ENCODE measurements around the gene DGAT2. TPM values are rescaled to one million over a fixed set of nuclear protein-coding genes. Genes with fewer than 3 reads are reported as not detected.

DGAT2 gene
- total RNA-seq, 4 donors from 2014 or later: 69.8 to 338 (median 184) TPM

DNA sequence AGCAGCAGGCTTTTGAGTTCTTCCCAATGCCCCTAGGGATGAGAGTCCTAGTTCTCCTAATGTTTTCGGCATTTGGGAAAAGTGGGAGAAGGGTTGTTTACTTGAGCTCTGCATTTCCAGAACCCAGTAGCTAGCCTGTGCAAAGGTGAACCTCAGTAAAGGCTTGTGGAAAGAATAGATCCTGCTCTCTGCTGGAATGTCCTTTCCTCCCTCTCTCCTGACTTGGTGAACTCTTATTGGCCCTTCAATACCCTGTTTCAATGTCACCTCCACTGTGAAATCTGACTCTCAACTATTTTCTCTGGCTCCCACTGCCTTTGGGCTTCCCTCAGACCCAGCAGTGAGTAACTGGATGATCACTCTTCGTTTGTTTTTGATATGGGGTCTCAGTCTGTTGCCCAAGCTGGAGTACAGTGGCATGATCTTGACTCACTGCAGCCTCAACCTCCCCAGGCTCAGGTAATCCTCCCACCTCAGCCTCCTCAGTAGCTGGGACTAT is 44.0 kb downstream of the DGAT2 start:
- WGBS: 84% methylated on average over 2 of the region's 2 CpGs
- Histone ChIP-seq H3K4me1 (peaks cover 29% of the 10 kb centered on the region), H3K4me3 (no peak overlapping the region), H3K36me3 (no peaks in the 10 kb centered on the region), H3K9me3 (no peaks in the 10 kb centered on the region), H3K27ac (no peak overlapping the region), H3K27me3 (no peaks in the 10 kb centered on the region)
- TF ChIP-seq EP300 (IDR thresholded peaks at IDR 0.05) (no peak), POLR2AphosphoS5 (IDR thresholded peaks at IDR 0.05) (no peak), POLR2A (IDR thresholded peaks at IDR 0.05) (no peak)
- TF ChIP-seq, protein P1, sequence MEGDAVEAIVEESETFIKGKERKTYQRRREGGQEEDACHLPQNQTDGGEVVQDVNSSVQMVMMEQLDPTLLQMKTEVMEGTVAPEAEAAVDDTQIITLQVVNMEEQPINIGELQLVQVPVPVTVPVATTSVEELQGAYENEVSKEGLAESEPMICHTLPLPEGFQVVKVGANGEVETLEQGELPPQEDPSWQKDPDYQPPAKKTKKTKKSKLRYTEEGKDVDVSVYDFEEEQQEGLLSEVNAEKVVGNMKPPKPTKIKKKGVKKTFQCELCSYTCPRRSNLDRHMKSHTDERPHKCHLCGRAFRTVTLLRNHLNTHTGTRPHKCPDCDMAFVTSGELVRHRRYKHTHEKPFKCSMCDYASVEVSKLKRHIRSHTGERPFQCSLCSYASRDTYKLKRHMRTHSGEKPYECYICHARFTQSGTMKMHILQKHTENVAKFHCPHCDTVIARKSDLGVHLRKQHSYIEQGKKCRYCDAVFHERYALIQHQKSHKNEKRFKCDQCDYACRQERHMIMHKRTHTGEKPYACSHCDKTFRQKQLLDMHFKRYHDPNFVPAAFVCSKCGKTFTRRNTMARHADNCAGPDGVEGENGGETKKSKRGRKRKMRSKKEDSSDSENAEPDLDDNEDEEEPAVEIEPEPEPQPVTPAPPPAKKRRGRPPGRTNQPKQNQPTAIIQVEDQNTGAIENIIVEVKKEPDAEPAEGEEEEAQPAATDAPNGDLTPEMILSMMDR (IDR thresholded peaks at IDR 0.05): no peak
- DNase-seq (ENCODE audit: low spot score in 2 of 2): no peak

- H3K36me3 ChIP-seq: no peaks in the 10 kb centered on the region
- H3K27me3 ChIP-seq: no peaks in the 10 kb centered on the region
- H3K4me3 ChIP-seq: no peak overlapping the region
- H3K27ac ChIP-seq: peak overlapping the region; percentile 27
- no peaks in the 10 kb centered on the region for H3K9me3 ChIP-seq
- WGBS: 53% methylated on average over 2 of the region's 2 CpGs
- TF ChIP-seq POLR2A (IDR thresholded peaks at IDR 0.05): no peak
- TF ChIP-seq, protein P1 (IDR thresholded peaks at IDR 0.05): no peak
- no peak for TF ChIP-seq POLR2AphosphoS5 (IDR thresholded peaks at IDR 0.05)
- no peak for TF ChIP-seq EP300 (IDR thresholded peaks at IDR 0.05)
- H3K4me1 ChIP-seq: peaks cover 32% of the 10 kb centered on the region
- no peak for DNase-seq (ENCODE audit: low spot score in 2 of 2)
Observed at GRCh38 chr11:75813124-75813523, 44.5 kb downstream of the DGAT2 start.

DNA sequence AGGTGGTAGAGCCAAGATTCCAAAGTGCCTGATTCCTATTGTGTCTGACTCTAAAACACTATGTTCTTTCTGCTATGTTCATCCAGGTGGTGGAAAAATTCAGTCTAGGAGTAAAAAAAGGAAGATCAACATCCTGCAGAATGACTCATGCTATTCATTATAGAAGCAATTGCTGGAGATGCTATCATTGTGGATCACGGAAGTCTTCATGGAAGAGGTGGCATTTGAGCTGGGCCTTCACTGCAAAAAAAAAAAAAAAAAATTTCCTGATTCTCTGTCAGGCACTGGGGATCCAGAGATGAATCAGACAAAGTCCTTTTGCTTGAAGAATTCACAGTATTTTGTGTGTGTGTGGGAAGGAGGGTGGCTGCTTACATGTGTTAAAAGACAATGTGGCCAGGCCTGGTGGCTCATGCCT is 45.1 kb downstream of the DGAT2 start:
- TF ChIP-seq POLR2AphosphoS5 (IDR thresholded peaks at IDR 0.05): no peak
- no peak for TF ChIP-seq POLR2A (IDR thresholded peaks at IDR 0.05)
- no peak for TF ChIP-seq EP300 (IDR thresholded peaks at IDR 0.05)
- TF ChIP-seq, protein P1 (IDR thresholded peaks at IDR 0.05): no peak
- no peaks in the 10 kb centered on the region for H3K27me3 ChIP-seq
- no peaks in the 10 kb centered on the region for H3K36me3 ChIP-seq
- H3K9me3 ChIP-seq: no peaks in the 10 kb centered on the region
- no peak overlapping the region for H3K4me3 ChIP-seq
- no peak for DNase-seq (ENCODE audit: low spot score in 2 of 2)
- peaks cover 36% of the 10 kb centered on the region for H3K4me1 ChIP-seq
- 79% methylated on average over 1 of the region's 1 CpG for WGBS
- peak overlapping the region; percentile 92 for H3K27ac ChIP-seq

DNA sequence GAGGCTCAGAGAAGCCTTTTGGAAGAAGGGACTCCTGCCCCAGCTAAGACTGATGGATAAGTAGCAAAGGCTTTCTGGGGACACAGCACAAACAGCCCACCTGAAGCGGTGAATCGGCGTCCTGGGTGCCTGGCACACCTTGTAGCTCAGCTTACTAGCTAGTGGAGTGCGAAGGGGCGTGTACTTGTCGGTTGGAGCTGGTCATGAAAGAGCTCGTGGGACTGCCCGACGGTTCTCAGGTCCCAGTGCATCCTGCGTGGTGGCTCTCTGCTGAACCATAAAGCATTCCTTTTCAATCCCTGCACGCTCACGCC is 45.7 kb downstream of the DGAT2 start:
- H3K4me1 ChIP-seq: peaks cover 39% of the 10 kb centered on the region
- peak overlapping the region; percentile 92 for H3K27ac ChIP-seq
- WGBS: 0% methylated on average over 10 of the region's 12 CpGs
- no peaks in the 10 kb centered on the region for H3K9me3 ChIP-seq
- TF ChIP-seq, protein P1 (IDR thresholded peaks at IDR 0.05): no peak
- no peak for TF ChIP-seq POLR2A (IDR thresholded peaks at IDR 0.05)
- no peak for TF ChIP-seq POLR2AphosphoS5 (IDR thresholded peaks at IDR 0.05)
- no peak for TF ChIP-seq EP300 (IDR thresholded peaks at IDR 0.05)
- no peaks in the 10 kb centered on the region for H3K36me3 ChIP-seq
- H3K4me3 ChIP-seq: peak overlapping the region; percentile 71
- DNase-seq (ENCODE audit: low spot score in 2 of 2): no peak
- H3K27me3 ChIP-seq: no peaks in the 10 kb centered on the region

DNA sequence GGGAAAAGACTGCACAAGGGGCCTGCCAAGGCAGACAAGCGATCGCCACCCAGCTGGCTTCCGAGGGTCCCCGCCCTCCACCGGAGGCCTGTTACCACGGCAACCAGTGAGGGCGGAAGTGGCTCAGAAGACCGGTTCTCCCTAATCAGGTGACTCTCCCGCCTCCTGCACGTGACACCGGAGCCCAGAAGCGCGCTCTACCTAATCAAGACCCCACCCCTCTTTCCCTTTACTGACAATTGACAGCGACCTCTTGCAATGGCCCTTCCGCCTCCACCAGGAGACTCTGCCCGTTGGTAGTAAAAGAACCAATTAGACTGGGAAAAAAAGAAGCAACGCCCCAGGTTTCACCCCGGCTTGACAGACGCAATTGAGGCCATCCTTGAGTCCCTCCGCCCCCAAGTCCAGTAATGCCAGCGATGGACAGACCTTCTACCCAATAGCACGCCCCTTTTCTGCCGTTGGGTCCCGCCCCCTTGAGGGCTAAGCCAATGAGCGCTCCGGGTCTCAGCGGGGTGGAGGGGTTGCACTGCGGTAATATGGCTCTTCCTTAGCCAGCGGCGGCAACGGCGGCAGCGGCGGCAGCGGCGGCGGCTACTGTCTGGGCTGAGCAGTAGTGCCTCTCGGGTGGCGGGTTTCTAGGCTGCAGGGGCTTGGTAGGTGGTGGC is 46.2 kb downstream of the DGAT2 start, which contains the start of gene UVRAG:
Gene UVRAG (plus strand): TSS at position 534 of the 668 bp plus-strand sequence. CDS start 198 bp downstream, outside the sequence.
- Histone ChIP-seq H3K27me3 (no peaks in the 10 kb centered on the region), H3K27ac (peak within 1 kb of the TSS; percentile 92), H3K4me1 (peaks cover 39% of the 10 kb centered on the region), H3K36me3 (no peaks in the 10 kb centered on the region), H3K4me3 (peak within 1 kb of the TSS; percentile 71), H3K9me3 (no peaks in the 10 kb centered on the region)
- peak; percentile 99 for DNase-seq (ENCODE audit: low spot score in 2 of 2)
- TF ChIP-seq POLR2AphosphoS5 (IDR thresholded peaks at IDR 0.05) (peak in 1 of 3 donors; percentile 47), POLR2A (IDR thresholded peaks at IDR 0.05) (peak in 1 of 2 donors; percentile 72), EP300 (IDR thresholded peaks at IDR 0.05) (no peak)
- TF ChIP-seq, protein P1 (IDR thresholded peaks at IDR 0.05): peak in 1 of 2 donors; percentile 7
- WGBS: 0% methylated on average over 13 of the region's 39 CpGs

Data from suprapubic skin (tissue), 4 donors.